AG08396 (cell line): ENCODE measurements around the gene GRID2.

Experiments
- DNase-seq: peaks from one replicate; pipeline ENCODE4 v3.0.0; 2012; ENCODE audit warnings: low spot score, mixed read lengths

GRID2 gene

GRCh38 chr4:93687304-93687703 is 1383.5 kb downstream of the GRID2 start:
- DNase-seq: no peak

GRCh38 chr4:93688978-93689377 is 1385.2 kb downstream of the GRID2 start:
- no peak for DNase-seq

DNA sequence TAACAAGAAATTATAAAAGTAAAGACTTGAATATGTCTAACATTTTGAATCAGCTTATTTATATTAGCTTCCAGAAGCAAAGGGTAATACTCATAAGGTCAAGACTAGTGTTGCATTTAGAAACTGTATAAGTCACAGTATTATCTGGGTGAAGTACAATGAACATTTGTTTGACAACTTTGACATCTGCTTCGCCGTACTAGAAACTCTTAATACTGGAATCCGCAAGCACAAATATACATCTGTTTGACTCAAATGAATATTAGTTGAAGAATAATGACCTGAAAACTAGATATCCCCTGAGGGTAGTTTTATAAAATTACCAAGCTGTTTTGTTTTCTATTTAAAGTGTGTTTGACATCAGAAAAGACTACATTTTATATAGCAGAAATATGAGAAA is 1389.4 kb downstream of the GRID2 start:
- DNase-seq: no peak

- DNase-seq: no peak
These were observed 1394.9 kb downstream of the GRID2 start for GRCh38 chr4:93698686-93699085.

GRCh38 chr4:93700571-93700970 is 1396.8 kb downstream of the GRID2 start:
- DNase-seq: no peak

- DNase-seq: no peak
These were observed 1406.5 kb downstream of the GRID2 start for GRCh38 chr4:93710101-93710846.

- no peak for DNase-seq
These were observed 1407.2 kb downstream of the GRID2 start for GRCh38 chr4:93710847-93711430.

- no peak for DNase-seq
These were observed 1414.5 kb downstream of the GRID2 start for GRCh38 chr4:93718233-93718632.

GRCh38 chr4:93719552-93719951 is 1415.8 kb downstream of the GRID2 start:
- no peak for DNase-seq

DNA sequence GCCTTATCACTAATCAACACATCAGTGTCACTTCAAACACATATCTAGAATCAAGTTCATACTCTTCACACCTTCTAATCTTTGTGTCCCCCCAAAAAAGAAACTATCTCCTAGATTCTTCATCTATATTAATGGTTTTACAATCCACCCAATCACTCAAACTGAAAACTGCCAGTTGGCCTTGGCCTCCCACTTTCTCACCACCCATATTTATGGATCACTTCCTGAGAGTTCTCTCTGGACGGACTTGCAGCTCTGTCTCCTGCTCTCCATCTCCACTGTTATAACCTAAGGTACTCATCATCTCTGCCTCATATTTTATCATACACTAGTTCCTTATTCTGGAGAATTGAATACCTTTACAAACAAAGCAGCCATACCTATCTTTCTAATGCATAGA is 1418.7 kb downstream of the GRID2 start:
- no peak for DNase-seq

DNA sequence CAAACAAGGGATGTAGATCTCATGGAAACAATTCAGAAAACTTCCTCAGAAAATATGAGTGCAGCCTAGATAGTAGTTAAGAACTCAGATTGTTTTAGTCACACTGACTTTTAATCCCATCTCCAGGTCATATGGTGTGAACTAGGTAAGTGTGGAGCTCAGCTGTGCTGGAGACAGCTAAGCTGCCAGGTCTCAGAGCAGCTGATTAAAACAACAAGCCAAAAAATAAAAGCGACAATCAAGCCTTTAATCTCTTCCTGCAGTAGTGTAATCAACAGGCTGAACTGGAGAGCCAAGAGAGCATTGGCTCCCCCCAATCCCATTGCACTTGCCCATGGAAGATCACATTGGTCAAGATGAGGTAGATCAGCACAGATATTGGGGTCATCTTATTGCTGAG is 1426.5 kb downstream of the GRID2 start:
- DNase-seq: no peak

GRCh38 chr4:93730760-93731159 is 1427.0 kb downstream of the GRID2 start:
- DNase-seq: no peak

DNA sequence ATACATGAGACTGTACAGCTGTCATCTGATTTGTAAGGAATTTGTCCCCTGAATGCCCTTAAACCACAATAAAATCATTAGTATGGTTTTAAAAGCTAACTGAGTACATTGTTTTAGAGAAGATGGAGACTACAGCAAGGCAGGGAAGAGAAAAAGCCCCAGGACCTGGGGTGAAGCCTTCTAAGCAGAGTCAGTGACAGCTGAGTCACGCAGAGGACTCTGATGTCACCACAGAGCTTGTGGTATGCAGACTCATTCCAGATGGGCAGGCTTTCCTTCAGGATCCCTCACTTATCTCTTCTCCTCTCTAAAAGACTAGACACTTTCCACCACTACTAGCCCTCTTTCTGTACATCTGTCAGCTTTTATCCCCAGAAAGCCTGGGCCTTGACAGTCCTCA is 1427.7 kb downstream of the GRID2 start:
- no peak for DNase-seq

- no peak for DNase-seq
These were observed 1428.7 kb downstream of the GRID2 start for GRCh38 chr4:93732509-93732908.

GRCh38 chr4:93740890-93741289 is 1437.1 kb downstream of the GRID2 start:
- DNase-seq: no peak

GRCh38 chr4:93743022-93743421 is 1439.3 kb downstream of the GRID2 start:
- DNase-seq: no peak

DNA sequence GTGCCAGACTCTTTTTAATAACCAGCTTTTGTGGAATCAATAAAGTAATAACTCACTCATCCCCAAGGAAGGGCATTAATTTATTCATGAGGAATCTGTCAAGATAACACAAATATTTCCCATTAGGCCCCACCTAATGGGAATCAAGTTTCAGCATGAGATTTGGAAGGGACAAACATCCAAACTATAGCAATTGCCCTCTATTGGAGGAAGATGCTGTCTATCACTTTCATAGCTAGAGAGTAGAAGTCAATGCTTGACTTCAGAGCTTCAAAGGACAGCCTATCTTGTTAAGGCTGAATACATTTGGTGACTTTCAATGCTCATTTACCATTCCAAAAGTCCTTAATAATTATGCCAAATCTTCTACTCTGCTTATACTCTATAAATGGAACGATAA is 1439.9 kb downstream of the GRID2 start:
- DNase-seq: no peak

DNA sequence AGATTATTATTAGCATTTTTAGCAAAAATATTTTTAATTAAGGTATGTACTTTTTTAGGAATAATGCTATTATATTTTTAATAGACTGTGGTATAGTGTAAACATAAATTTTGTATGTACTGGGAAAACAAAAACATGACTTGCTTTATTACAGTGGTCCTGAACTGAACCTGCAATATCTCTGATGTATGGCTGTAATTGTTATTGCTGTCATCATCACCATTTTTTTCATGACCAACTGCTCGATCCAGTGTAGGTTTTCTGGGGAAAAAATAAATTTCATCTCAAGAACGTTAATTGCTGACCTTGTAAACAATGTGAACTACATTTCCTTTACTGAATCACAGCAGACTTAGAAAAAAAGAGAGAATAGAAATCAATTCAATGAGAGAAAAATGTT is 1441.2 kb downstream of the GRID2 start:
- DNase-seq: no peak

GRCh38 chr4:93746031-93746430 is 1442.3 kb downstream of the GRID2 start:
- no peak for DNase-seq

DNA sequence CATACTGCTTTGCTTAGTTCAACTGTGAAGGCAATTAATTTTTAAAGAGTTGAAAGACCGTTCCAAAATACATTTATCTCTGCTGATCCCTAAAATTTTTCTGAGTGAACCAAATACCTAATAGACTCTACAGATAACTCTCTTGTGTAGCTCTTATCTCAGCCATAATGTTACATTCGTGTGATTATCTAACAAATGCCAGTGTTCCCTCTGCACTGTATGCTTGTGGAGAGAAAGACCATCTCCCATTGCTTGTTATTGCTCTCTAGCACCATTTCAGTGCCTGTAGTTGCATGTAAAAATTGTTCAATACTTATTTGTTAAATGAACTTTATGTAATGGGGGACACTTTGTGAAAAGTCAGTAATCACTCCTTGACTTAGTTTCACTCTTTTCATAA is 1443.5 kb downstream of the GRID2 start:
- DNase-seq: no peak

GRCh38 chr4:93748373-93749291 is 1444.9 kb downstream of the GRID2 start:
- DNase-seq: no peak

GRCh38 chr4:93749292-93749761 is 1445.6 kb downstream of the GRID2 start:
- no peak for DNase-seq

GRCh38 chr4:93751411-93751810 is 1447.6 kb downstream of the GRID2 start:
- DNase-seq: no peak
